ENCODE results near the gene ANO1. TPM values are rescaled to one million over a fixed set of nuclear protein-coding genes. Genes with fewer than 3 reads are reported as not detected.

ANO1 gene
- total RNA-seq, 2 experiments from 2014 or later = not detected

GRCh38 chr11:70091638-70092037 is 13.5 kb downstream of the ANO1 start:
- TF ChIP-seq CTCF (IDR thresholded peaks at IDR 0.05) = no peak
- Mint-ChIP-seq H3K4me3 (no peak overlapping the region), H3K9me3 (no peaks in the 10 kb centered on the region), H3K36me3 (ENCODE audit: low read depth) (no peaks in the 10 kb centered on the region), H3K27me3 (peaks cover 4% of the 10 kb centered on the region), H3K4me1 (ENCODE audit: low read depth) (no peaks in the 10 kb centered on the region), H3K27ac (no peak overlapping the region)
- ChIA-PET POLR2A (no interaction called here), CTCF (no interaction called here)
- Histone ChIP-seq H3K4me3 (ENCODE audit: low read length) (no peak overlapping the region), H3K27ac (ENCODE audit: low read depth in 1 of 2, low read length in 2 of 2) (no peak overlapping the region), H3K4me1 (ENCODE audit: insufficient read depth, low read length) (no peaks in the 10 kb centered on the region), H3K36me3 (ENCODE audit: insufficient read depth, low read length) (no peaks in the 10 kb centered on the region), H3K27me3 (ENCODE audit: control insufficient read depth in 1 of 2, insufficient read depth in 2 of 2, low read length in 2 of 2) (no peaks in the 10 kb centered on the region), H3K9me3 (ENCODE audit: control insufficient read depth in 1 of 2, insufficient read depth in 1 of 2, low read length in 2 of 2) (peaks cover 0 to 3% of the 10 kb centered on the region in 2 experiments)
- intact Hi-C loops (cut with DNase I, micrococcal nuclease) = no loop called here
- no peak for DNase-seq
- no peak for ATAC-seq (ENCODE audit: poor library complexity)

- no peak overlapping the region for H3K4me3 Mint-ChIP-seq
- DNase-seq (no peak), ATAC-seq (ENCODE audit: poor library complexity) (no peak)
- Histone ChIP-seq H3K36me3 (ENCODE audit: insufficient read depth, low read length) (no peaks in the 10 kb centered on the region), H3K9me3 (ENCODE audit: control insufficient read depth in 1 of 2, insufficient read depth in 1 of 2, low read length in 2 of 2) (peaks cover 0 to 3% of the 10 kb centered on the region in 2 experiments), H3K27me3 (ENCODE audit: control insufficient read depth in 1 of 2, insufficient read depth in 2 of 2, low read length in 2 of 2) (peaks cover 0 to 2% of the 10 kb centered on the region in 2 experiments), H3K4me1 (ENCODE audit: insufficient read depth, low read length) (no peaks in the 10 kb centered on the region), H3K4me3 (ENCODE audit: low read length) (no peak overlapping the region), H3K27ac (ENCODE audit: low read depth in 1 of 2, low read length in 2 of 2) (no peak overlapping the region)
- H3K4me1 Mint-ChIP-seq (ENCODE audit: low read depth) = no peaks in the 10 kb centered on the region
- H3K27ac Mint-ChIP-seq = no peak overlapping the region
- no peaks in the 10 kb centered on the region for H3K9me3 Mint-ChIP-seq
- ChIA-PET CTCF (no interaction called here), POLR2A (no interaction called here)
- TF ChIP-seq CTCF (IDR thresholded peaks at IDR 0.05) = no peak
- no peaks in the 10 kb centered on the region for H3K36me3 Mint-ChIP-seq (ENCODE audit: low read depth)
- H3K27me3 Mint-ChIP-seq = peaks cover 4% of the 10 kb centered on the region
- intact Hi-C loops (cut with DNase I, micrococcal nuclease) = no loop called here
Observed at GRCh38 chr11:70092959-70093715, 15.0 kb downstream of the ANO1 start.

- no peak overlapping the region for H3K4me3 ChIP-seq (ENCODE audit: low read length)
- H3K27ac Mint-ChIP-seq = no peak overlapping the region
- H3K4me1 ChIP-seq (ENCODE audit: insufficient read depth, low read length) = no peaks in the 10 kb centered on the region
- intact Hi-C loops (cut with DNase I, micrococcal nuclease) = no loop called here
- CTCF ChIA-PET = no interaction called here
- no peaks in the 10 kb centered on the region for H3K36me3 ChIP-seq (ENCODE audit: insufficient read depth, low read length)
- no peaks in the 10 kb centered on the region for H3K4me1 Mint-ChIP-seq (ENCODE audit: low read depth)
- ATAC-seq (ENCODE audit: poor library complexity) (no peak), DNase-seq (no peak)
- peaks cover 4% of the 10 kb centered on the region for H3K27me3 Mint-ChIP-seq
- H3K9me3 Mint-ChIP-seq = no peaks in the 10 kb centered on the region
- H3K27ac ChIP-seq (ENCODE audit: low read depth in 1 of 2, low read length in 2 of 2) = no peak overlapping the region
- H3K36me3 Mint-ChIP-seq (ENCODE audit: low read depth) = no peaks in the 10 kb centered on the region
- H3K27me3 ChIP-seq (ENCODE audit: control insufficient read depth in 1 of 2, insufficient read depth in 2 of 2, low read length in 2 of 2) = peaks cover 0 to 3% of the 10 kb centered on the region in 2 experiments
- H3K9me3 ChIP-seq (ENCODE audit: control insufficient read depth in 1 of 2, insufficient read depth in 1 of 2, low read length in 2 of 2) = peaks cover 0 to 3% of the 10 kb centered on the region in 2 experiments
- no peak for TF ChIP-seq CTCF (IDR thresholded peaks at IDR 0.05)
- H3K4me3 Mint-ChIP-seq = no peak overlapping the region
- POLR2A ChIA-PET = no interaction called here
Observed at GRCh38 chr11:70095541-70096252, 17.6 kb downstream of the ANO1 start.

Data from CD4-positive, alpha-beta T cell (primary cell).